Limb (tissue), 2 donors: ENCODE measurements around the gene THAP6.
"Not testable (repeated sequence)": the region's sequence is repeated elsewhere in the genome, so short reads cannot be mapped to it uniquely, and the experiment has no call there.

ENCODE experiments used
- DNase-seq, 2 donors: peaks; one replicate each; pipeline ENCODE4 v3.0.0-alpha.2; 2016; ENCODE audit errors: extremely low spot score in 2 of 2

Gene THAP6

DNA sequence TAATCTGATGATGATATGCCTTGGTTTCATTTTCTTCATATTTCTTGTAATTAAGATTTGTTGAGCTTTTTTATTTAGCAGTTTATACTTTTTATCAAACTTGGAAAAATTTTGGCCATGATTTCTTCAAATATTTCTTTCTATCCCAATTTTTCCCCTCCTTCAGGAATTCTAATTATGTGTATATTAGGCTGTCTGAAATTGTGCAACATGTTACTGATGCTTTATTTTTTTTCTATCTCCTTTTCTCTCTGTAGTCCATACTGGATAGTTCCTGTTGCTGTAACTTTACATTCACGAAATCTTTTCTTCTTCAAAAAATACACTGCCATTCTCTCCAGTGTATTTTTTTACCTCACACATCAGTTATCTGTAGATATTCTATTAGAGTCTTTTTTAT lies 10.8 kb downstream of the THAP6 start:
- DNase-seq = no peak

DNA sequence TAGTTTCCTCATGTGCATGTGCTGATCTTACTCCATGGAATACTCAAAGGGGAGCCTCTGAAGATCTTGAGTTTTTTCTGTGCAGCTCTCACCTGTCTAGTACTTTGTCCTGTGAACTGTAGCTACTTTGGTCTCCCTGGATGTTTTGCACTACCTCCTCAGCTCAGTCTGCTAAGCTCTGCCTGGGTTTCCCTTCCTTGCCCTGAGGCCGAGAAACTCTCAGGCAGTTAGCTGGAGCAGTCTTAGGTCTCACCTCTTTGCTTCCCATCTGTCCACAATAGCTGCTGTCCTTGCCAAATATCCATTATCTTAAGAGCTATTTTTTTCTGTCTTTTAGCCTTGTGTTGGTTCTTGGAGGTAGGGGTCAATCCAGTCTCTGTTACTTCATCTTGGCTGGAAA lies 11.6 kb downstream of the THAP6 start:
- DNase-seq = no peak

DNA sequence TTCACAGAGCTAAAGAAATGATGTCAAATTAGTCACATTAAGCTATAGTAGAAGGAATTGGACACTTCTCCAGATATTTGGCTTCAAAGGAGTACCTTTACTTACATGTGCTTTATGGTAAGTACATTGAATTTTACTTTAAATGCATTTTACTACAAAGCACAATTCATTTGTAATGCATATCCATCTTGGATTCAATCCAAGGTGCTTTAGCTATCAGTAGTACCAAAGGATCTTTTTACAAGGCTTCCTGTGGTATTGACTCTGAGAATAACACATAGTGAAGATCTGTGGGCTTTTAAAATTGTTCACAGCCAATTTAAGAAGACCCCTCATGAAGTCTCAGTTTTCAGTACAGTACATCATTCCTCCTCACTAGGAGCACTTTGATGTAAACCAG lies 13.2 kb downstream of the THAP6 start:
- no peak for DNase-seq

DNA sequence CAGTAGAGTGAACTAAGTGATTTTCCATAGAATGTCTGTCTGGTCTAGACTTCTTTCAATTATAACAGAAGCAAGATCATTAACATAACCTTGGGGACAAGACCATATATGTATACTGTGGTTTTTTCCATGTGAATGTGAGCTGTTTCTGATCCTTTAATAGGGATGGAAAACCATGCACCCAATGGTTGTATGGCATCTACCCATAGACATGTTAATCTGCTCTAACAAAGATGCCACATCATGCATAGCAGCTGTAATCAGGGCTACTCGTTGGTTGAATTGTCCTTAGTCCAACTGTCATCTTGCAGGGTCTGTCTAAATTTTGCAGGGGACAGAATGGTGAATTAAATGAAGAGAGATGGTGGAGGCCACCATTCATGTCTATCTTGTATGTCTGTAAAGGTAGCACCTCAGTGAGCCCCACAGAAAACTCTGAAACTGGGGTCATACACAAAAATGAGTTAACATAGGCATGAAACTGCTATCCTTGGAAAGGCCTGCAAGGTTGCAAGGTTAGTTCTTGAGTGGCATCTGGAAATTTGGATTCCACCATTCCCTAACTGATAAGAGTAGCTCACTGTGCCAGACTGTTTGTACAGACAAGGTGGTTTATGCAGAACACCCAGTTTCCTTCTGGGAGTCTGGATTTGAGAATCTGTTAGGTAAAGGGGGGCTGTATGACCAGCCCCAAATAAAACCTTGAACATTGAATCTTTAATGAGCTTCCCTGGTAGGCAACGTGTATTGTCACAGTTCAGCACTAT lies 16.5 kb downstream of the THAP6 start:
- DNase-seq = no peak

DNA sequence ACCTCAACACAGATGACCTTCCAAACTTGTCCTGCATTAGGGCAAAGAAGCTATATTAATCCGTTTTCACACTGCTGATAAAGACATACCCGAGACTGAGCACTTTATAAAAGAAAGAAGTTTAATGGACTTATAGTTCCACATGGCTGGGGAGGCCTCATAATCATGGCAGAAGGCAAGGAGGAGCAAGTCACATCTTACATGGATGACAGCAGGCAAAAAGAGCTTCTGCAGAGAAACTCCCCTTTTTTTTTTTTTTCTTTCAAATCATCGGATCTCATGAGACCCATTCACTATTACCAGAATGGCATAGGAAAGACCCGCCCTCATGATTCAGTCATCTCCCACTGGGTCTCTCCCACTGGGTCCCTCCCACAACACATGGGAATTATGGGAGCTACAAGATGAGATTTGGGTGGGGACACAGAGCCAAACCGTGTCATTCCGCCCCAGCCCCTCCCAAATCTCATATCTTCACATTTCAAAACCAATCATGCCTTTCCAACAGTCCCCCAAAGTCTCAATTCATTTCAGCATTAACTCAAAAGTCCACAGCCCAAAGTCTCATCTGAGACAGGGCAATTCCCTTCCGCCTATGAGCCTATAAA lies 17.4 kb downstream of the THAP6 start:
- DNase-seq = not testable (repeated sequence)

DNA sequence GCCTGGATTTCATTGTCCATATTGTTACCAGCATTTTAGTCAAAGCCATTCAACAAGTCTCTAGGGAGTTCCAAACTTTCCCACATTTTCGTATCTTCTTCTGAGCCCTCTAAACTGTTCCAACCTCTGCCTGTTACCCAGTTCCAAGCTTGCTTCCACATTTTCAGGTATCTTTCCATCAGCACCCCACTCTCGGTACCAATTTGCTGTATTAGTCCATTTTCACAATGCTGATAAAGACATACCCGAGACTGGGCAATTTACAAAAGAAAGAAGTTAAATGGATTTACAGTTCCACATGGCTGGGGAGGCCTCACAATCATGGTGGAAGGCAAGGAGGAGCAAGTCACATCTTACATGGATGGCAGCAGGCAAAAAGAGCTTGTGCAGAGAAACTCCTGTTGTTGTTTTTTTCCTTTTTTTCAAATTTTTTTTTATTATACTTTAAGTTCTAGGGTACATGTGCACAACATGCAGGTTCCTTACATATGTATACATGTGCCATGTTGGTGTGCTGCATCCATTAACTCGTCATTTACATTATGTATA lies 19.1 kb downstream of the THAP6 start:
- DNase-seq = not testable (repeated sequence)

DNA sequence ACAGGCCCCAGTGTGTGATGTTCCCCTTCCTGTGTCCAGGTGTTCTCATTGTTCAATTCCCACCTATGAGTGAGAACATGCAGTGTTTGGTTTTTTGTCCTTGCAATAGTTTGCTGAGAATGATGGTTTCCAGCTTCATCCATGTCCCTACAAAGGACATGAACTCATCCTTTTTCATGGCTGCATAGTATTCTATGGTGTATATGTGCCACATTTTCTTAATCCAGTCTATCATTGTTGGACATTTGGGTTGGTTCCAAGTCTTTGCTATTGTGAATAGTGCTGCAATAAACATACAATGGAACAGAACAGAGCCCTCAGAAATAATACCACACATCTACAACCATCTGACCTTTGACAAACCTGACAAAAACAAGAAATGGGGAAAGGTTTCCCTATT lies 19.7 kb downstream of the THAP6 start:
- DNase-seq = not testable (repeated sequence)

DNA sequence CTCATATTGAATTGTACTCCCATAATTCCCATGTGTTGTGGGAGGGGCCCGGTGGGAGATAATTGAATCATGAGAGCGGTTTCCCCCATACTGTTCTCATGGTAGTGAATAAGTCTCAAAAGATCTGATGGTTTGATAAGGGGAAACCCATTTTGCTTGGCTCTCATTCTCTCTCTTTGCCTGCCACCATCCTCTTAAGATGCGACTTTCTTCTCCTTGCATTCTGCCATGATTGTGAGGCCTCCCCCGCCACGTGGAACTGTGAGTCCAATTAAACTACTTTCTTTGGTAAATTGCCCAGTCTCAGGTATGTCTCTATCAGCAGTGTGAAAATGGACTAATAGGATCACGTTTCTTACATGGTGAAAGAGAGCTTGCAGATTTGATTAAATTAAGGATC lies 23.0 kb downstream of the THAP6 start:
- not testable (repeated sequence) for DNase-seq

DNA sequence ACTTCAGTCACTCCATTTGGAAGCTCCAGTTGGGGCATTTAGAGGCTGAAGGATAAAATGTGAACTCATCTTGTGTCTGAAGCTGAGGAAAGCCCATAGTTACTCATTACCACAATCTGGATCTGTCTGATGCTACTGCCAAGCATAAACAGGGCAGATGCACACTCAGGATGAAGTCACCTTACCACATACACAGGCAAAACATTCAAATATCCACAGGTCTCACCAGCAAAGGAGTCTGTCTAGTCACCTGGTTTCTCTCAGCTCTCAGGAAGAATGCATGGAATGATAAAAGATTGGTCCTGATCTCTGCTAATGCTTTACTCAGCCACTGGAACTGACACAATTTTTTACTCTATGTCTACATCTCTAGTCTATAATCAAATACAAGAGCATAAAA lies 28.6 kb downstream of the THAP6 start:
- DNase-seq = no peak

DNA sequence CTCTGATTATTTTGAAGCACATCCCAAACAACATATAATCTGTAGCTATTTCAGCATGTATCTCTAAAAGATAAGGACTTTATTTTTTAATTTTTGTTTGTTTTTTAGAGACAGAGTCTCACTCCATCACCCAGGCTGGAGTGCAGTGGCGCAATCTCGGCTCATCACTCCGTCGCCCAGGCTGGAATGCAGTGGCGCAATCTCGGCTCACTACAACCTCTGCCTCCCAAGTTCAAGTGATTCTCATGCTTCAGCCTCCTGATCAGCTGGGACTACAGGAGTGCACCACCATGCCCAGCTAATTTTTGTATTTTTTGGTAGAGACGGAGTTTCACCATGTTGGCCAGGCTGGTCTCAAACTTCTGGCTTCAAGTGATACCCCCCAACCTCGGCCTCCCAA lies 29.9 kb downstream of the THAP6 start:
- DNase-seq = not testable (repeated sequence)

DNA sequence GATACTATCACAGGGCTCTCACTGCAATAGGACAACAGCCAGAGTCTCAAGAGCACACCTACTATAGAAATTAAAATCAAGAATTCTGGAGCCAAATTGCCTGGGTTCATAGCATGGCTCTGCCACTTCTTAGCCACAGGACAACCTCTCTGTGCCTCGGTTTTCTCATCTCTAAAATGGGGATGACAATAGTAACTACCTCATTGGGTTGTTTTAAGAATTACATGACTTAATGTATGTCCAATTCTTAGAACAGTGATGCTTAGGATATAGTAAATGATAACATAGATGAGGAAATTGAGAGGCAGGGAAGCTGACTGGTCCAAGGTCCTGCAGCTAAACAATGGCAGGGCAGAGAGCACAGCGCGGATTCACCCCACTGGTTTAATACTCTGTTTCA lies 30.6 kb downstream of the THAP6 start:
- no peak for DNase-seq

DNA sequence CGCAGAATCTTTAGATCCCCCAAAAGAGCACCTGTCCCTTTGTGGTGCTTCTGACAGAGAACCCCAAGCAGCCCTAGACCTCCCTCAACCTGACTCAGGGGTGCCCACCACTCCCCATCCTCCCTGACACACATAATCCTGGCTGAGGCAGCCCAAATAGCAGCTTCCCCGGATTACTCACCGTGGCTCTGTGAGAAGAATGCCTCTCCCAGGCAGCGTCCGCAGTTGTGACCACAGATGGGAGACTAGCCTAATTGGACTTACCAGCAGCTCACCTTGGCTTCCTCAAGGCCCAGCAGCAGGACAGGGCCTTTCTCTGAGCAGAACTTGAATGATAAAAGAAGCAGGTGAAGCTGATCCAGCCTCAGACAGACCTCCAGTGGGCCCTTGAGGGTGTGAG lies 31.3 kb downstream of the THAP6 start:
- no peak for DNase-seq

DNA sequence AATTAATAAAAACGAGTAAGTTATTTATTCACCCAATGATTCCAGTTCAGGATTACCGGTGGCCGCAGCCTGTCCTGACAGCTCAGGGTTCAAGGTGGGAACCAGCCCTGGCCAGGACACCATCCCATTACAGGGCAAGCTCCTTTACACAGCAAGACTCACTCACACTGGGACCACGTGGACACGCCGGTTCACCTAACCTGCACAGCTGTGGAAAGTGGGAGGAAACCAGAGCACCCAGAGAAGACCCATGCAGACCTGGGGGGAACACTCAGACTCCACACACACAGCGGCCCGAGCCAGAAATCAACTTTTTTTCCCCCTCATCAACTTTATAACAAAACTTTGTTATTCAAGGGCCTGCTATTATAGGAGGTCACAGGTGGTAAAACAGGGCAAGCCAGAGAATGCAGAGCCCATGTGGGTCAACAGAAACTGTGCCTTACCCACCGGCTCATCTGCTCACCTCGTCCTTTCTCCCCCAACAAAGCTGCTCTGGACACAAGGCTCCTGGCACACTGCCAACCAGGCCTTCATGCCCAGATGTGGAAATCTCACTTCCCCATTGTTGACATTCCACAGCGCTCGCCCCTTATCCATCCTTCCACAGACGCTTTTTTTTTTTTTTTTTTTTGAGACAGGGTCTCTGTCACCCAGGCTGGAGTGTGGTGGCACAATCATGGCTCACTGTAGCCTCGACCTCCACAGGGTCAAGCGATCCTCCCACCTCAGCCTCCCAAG lies 33.5 kb downstream of the THAP6 start:
- DNase-seq = peak in 1 of 2 donors; percentile 31

DNA sequence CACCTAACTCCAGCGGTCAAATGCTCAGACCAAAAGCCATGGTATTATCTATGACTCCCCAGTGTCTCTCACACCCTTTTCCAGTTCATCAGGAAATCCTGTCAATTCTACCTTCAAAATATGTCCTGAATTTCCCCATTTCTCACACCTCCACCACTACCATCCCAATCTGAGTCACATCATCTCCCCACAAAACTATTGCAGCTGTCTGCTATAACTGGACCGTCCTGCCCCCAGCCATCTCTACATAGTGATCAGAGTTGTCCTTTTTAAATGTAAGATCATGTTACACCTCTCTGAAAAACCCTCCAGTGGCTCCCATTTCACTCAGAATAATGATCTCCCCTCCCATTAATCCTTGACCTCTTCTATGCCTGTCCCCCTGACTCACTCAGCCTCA lies 34.7 kb downstream of the THAP6 start:
- no peak for DNase-seq

DNA sequence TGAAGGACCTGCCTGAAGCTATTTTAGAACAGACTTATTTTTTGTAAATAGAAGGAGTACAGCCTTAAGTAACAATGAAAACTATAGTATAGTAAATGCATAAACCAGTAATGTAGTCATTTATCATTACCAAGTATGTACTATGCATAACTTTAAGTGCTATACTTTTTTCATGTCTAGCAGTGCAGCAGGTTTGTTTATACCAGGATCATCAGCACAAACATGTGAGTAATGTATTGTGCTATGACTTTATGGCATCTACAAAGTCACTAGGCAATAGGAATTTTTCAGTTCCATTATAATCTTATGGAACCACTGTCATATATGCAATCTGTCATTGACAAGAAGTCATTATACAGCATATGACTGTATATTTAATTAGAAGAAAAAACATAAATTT lies 38.2 kb downstream of the THAP6 start:
- no peak for DNase-seq

DNA sequence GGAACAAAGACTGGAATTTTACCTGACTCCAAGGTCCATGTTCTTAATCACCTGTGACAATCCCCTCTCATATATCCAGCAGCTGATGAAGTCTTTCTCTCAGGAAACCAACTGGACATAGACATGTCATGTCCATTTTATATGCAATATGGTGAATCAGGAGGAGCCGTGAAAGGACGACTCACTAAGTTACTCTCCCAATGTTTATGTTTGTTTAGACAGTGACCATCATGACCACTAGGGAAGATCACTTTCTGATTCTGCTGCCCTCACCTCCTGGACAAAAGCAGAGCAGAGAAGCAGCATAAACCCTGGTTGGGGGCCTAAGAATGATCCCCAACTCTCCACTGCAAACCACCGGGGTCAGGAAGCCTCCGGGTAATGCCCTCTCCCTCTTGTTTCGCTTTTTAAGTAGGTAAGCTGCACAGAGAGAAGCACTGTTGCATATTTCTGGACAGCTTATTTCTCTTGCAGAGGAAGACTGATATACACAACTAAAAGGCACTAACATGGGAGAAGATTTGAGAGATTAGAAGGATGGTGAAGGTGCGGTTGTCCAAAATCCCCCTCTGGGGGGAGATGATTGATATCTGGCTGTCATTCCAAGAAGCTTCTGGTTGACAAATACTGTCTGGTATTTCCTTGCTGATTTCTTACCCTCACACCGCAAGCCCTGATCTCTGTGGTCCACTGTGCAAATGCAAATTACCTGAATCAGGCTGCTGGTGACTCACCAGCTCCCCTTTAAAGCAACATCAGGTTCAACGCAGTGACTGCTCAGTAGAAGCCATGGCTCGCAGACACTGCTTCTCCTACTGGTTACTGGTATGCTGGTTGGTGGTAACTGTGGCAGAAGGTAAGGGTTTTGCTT lies 41.3 kb downstream of the THAP6 start, which contains the start of gene ODAPH:
Gene ODAPH (plus strand): TSS at position 773 of the 871 bp plus-strand sequence. CDS start 17 bp downstream, at position 790.
- DNase-seq = no peak

DNA sequence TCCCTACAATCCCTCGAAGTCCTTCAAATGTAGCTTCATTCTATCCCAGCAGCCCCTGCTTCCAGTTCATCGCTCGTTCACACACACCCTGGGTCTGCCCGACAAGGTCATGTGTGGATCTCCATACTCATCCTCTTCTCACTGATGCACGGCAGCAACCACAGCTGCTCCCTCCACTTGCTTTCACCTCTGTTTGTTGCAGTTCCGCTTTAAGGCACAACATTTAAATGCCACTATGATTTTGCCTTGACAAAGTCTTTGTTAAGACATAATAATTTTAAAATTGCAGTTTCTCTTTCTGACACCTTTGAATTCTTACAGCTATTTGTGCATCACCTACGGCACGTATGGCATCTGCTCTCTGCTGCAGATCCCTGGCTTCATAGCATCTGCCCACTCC lies 43.4 kb downstream of the THAP6 start:
- DNase-seq = no peak

DNA sequence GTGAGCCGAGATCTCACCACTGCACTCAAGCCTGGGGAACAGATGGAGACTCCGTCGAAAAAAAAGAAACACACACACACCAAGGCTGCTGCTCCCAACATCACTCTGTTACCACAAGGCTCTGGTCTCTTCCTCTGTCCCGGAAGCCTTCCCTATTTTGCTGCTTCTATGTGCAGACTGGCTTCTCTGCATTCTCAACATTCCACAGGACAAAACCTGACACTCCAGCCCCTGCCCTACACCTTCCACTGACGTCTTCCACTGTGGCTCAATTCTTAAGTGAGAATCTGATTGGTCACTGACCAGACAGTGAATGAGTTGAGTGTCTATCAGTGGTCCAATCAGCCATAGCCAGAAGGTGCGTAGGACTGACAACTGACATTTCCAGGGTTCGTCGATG lies 47.5 kb downstream of the THAP6 start:
- DNase-seq = no peak

DNA sequence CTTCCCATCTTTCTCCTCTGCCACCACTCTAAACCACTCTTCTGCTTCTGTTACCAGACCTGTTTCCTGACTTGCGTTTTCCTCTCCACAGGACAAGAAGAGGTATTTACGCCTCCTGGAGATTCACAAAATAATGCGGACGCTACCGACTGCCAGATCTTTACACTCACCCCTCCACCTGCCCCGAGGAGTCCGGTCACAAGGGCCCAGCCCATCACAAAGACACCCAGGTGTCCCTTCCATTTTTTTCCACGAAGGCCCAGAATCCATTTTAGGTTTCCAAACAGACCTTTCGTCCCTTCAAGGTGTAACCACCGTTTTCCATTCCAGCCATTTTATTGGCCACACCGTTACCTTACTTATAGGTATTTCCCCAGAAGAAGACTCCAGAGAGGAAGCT lies 49.8 kb downstream of the THAP6 start:
- no peak for DNase-seq

DNA sequence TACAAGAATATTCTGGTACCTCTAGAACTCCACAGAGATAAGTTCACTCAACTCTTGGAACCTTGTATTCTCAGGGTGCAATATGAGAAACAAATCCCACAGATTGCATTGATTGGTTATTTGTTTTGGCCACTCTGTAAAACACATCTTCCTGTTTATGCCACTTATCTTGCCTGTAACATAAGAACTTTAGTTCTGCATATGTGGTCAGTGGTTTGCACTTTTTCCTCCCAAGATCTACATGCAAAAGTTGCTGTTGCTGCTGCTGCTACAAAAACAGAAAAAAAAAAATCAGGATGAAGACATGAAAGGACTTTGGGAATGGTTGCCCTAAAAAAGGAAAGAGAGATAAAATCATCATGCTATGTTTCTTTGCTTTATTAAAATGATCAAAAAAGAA lies 51.2 kb downstream of the THAP6 start:
- no peak for DNase-seq

DNA sequence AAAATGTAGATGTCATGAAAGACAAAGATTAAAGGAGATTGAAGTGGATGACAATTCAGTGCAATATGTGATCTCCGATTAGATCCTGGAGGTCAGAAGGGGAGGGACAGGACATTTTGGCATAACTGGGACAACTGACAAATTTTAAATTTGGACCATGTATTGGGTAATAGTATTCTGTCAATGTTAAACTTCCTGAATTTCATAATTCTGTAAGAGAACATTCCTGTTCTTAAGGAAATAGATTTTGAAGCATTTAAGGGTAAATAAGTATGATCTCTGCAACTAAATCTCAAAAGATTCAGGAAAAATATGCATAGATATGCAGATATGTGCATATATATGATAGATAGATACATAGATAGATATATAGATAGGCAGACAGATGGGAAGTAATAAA lies 52.6 kb downstream of the THAP6 start:
- DNase-seq = no peak
